ENCODE measurements around the gene PSMB5.

Gene PSMB5

DNA sequence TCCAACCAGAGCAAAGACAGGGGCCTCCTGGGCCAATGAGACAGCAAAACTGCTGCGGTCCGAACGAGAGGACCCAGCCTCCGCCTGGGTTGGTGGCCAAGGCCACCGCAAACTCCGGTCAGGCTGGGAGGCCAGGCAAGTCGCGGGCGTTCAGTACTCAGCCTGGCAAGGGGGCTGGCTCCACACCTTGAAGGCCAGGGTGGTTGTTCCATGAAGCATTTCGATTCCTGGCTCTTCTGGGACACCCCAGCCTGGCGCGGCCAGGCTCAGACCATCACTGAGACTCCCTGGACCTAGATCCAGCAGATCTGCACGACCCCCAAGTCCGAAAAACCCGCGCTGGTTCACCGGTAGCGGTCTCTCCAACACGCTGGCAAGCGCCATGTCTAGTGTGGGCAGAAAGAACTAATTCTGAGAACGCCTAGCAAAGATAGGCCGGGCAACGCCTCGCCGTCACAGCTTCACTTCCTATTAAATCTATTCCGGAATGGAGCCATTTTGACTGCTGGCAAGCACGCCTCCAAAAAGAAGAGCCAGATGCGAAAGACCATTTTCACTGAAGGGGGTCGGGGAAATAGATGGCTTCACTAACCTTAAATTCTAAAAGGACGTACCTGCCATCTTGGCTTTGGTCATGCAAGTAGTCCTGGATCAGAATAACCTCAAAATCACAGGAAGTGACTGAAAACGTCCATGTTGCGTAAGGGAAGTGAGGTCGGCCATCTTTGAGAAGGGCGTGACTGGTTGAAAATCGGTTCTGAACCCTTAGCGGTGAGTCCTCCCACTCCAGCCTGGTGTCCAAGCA lies at the start of gene PSMB5:
TSS of gene PSMB5 (minus strand) at position 403 of the 805 bp plus-strand sequence. CDS start at position 384, 19 bp downstream.
- DNase-seq (ENCODE audit: low read depth, low spot score), result peak; percentile 73

DNA sequence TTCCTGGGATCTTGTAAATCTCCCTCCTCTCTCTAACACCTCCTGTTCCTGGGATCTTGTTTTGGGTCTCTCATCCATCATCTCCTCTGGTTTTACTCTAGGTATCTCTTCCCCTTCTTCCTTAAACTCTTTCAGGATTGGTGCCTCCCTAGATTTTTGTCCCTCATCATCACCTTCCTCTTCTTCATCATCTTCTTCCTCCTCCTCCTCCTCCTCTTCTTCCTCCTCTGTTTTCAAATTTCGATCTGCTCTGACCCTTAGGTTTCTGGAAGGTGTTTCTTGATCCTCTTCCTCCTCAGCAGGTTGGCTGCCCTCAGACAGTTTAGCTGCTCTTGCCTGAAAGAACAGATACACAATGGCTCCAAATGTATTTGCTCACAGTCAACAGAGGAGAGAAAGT lies 45.8 kb upstream of the PSMB5 start:
- DNase-seq (ENCODE audit: low read depth, low spot score), result no peak

DNA sequence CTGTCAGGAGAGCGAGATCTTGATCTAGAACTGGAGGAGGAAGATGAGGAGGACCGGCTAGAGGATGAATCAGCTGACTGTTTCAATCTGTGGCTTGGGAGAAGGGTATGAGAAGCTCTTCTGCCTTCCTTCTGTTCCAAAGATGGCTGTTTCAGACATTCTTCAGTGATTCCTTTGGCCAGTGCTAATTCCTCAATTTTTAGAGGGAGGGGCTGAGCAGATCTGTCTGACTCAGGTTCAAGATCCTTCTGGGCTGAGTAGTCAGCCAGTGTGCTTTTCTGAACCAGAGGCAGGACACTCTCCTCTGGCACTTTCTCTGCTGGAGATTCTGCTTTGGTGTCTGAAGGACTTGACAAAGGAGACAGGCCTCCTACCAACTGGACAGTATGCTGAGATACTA lies 45.0 kb upstream of the PSMB5 start:
- no peak for DNase-seq (ENCODE audit: low read depth, low spot score)

DNA sequence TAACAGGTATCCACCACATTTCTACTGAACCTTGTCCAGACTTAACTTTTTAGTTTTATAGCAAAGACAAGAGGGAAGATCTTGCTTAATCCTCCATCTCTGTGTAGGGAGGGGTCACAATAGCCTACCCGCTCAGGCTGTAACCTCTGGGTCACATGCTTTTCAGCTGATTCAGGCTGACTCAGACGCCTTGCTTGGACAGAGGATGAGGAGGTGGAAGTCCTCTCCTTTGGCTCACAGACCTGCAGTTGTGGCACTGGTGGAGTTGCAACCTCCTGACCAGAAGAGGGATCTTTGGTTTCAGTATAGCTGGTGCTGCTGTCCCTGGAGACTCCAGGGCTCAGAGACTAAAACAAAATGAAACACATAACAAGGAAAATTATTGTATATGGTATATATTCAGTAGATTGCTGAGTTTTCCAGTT lies 44.0 kb upstream of the PSMB5 start:
- no peak for DNase-seq (ENCODE audit: low read depth, low spot score)

DNA sequence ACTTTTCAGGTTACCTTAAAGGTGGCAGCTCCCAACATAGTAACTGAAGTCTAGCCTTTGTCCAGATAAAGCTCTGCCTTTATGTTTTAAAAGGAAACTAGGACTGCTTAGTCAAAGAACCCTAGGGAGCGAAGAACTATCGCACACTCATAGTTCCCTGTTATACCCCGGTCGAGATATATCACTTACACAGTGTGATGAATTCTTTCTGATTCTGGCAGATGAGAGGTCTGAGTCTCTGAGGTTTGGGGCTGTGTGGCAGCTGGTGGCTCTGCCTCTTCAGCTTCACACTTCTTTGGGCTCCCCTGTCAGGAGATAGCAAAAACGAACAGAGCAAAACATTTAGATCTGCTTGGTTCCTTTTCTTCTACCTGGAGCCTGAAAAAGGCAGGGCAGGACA lies 43.3 kb upstream of the PSMB5 start:
- no peak for DNase-seq (ENCODE audit: low read depth, low spot score)

DNA sequence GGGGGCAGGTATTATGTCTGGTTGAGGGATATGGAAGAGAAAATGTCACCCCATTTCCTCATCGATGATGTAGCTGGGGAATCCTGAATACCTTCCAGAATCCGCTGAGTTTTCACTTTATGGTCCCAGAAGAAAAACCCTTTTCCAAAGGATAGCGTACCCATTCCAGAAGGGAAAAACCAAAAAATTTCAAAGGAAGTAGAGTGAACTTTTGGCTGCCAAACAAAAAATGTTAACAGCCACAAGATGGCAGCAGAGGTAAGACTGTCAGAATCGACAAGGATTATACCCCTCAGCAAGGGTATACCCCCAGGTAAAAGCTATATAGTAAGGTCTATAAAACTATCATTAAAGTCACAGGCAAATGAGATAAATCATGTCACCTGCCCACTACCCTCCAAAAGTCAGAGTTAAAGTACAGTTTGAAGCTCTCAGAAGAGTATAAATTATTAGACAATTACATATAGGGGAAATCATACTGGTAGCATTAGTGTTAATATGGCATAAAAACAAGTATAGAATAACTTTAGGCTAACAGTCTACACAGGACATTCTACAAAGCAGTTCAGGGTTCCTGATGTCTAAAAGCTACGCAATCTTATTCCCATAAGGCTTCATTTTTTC lies 42.2 kb upstream of the PSMB5 start:
- DNase-seq (ENCODE audit: low read depth, low spot score), result no peak

DNA sequence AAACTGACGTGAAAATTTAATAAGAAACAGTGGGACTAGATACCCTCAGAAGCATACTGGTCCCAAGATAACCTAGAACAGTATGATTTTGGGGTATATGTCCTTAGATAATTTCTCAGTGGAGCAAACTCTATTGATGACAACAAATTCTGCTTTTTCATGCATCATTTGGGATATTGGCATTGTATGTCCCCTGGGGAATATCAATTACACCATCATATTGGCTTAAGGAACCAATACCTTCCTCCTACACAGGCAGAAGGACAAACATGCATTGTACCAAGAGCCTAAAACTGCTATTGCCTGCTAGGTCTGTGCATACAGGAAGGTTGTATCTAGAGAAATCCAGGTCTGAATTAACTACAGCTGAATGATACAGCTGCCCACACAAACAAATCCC lies 40.2 kb upstream of the PSMB5 start:
- DNase-seq (ENCODE audit: low read depth, low spot score), result no peak

DNA sequence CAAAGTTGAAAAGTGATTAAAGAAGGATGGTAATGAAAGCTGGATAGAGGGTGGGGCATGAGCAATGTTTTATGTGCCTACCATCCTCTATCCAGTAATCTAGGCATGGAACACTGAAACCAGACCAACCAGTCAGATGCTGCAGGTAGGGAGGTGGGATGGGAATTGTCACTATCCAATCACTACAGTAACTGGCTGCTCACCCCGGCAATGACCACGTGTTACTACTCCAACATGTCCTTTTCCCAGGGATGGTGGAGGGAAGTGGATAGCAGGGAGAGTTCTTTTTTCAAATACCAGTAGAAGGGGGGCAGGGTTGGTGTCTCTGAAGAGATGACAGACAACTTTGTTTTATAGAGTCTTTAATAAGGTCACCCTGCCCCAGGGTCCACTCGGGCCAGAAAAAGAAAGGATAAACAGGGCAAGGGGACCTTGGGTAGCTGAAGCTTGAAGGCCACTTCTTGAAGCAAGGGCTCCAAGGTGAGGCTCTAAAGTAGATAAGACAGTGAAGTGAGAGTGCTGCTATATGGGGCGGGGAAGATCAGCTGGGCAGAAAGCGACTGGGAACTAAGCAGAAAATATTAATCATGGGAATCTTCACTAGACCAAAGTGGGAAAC lies 37.3 kb upstream of the PSMB5 start:
- DNase-seq (ENCODE audit: low read depth, low spot score), result no peak

DNA sequence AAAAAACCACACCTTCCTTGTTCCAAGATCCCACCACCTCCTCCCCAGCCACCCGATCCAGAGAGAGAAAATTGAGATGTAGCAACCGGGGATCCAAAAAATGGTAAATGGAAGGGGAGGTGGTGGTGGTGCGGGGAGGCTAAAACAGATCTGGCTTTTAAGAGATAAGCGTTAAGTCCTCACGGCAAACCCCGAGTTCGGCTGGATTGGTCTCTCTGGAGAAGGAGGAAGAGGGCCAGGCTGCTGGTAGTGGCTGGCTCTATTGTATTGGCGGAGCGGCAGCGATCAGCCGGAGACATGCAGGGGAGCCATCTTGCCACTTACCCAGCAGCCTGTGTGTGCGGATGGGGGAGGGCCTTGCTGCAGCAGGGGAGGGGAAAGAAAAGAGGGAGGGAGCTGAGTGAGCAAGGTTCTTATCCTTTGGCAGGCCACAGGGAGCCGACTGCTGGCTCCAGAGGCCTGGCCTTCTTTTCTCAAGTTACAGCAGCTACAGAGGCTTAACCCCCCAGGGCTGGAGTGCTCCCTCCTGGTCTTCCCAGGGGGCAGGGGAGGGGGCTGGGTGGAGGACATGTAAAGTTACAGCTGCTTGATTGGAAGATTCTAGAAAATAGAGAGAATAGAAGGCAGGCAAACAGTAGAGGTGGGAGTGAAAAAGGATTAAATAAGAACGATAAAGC lies 36.7 kb upstream of the PSMB5 start:
- peak; percentile 52 for DNase-seq (ENCODE audit: low read depth, low spot score)

DNA sequence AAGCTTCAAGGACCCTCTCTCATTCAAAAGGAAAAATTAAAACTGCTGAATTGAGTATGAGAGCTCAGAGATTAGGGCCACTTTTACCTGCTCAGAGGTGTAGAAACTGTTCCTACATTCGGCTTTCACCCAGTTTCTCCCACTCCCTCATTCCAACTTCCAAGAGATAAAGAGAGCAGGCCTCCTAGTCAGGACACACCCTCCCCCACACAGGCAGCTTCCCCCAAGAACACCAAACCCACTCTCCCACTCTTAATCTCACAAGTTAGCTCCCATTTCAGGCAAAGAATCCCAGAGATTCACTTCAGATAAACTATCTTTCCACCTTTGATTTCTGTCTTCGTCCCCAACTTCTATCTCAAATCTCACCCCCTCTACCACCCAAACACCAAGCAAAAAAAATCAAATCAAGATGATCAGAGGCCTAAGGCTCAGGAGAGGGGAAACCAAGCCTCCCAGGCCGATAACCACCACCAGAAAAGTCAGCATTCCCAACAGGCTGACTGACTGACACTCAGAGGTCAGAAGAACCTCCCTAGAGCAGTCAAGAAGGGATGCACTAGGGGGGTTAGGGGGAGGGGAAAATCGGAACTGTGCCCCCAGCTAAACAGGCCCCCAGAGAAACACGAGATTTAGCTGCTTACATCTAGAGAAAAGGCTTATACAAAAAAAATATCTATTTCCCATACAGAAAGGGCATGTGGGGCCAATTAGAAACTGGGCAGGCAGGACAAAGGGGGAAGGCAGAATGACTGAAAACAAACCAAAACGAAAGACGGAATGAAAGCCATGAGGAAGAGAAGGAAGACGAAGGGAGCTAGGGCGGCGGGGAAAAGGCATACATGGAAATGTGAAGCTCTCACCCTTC lies 35.8 kb upstream of the PSMB5 start:
- no peak for DNase-seq (ENCODE audit: low read depth, low spot score)

DNA sequence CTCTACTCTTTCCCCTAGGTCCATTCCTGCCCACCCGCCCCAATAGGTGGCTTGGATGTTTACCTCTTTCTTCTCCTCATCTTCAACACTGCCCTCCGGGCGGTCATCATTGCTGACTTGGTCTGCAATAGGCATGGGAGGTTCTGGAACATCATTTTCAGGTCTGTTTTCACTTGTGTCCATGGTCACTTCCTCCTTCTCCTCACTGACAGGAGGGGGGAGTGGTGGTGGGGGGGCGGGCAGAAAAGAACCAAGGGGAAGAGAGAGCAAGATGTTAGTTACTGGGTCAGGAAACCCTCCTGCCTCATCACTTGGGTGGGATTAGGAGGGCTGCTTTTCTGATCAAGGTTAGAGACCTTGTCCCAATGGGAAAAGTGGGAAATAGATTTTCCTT lies 34.7 kb upstream of the PSMB5 start:
- DNase-seq (ENCODE audit: low read depth, low spot score), result no peak

DNA sequence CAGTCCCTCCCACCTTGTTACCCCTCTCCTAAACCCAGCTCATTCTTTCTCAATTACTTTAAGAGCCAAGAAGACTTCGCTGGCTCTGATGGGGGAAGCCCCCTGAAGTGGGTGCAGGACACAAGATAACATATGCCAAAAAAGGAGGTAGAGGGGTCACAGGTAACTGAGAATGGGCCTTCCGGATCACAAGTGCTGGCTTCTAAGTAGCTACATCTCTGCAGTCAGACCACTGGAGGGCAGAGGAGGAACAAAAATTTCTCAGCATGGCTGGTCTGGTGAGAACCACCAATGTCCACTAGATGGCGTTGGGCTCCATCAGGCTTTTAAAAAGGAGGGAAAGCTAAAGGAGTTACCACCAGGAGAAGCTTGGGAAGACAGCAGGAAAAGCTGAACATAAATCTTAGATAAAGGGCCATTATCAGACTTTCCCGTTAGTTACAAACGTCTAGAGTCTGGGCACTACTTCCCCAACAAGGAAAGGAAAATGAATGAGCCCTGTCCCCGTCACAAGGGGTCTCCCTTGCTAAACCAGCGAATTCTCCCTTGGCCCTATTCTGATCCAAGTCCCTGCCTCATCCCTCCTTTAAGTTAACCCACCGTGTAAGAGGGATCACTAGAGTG lies 34.2 kb upstream of the PSMB5 start:
- DNase-seq (ENCODE audit: low read depth, low spot score), result peak; percentile 47

DNA sequence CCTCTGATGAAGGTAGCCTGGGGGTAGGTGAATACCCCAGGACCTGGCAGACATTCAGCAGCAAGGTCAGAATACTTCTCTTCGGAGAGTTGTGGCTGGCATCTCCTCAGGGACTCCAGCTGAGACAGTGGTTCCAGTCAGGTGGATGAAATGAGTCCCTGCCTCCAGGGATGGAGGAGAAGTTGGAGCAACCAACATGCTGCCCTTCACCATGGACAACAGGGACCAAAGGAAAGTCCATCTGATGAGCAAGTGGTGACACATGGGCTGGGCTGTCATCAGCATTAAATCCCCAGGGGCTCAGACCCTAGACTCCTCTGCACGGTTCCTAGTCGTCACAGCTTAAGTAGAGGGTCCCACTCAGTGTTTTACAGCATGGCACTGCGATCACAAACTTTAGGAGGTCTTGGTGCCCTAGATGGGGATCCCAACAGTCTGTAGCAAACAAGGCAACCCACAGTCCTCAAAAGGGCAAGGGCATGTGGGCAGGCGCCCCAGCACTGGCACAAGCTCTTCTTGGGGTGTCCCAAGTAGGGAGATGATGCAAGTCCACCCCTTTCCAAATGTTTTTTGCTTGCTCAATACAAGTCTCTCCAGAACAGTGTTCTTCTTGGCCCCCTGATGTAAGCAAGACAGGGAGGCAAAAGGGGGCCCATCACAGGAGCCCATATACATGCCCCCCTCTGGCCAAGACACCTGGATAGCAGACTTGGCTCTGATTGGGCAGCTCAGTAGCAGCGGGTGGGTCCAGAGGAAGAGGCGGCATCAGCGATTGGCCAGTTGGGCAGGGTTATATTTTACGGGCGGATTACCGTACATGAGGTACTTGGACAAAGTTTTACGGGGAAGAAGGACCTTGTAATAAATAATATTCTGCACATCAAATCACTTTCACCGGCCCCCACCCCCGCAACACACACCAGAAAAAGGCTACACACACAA lies 33.4 kb upstream of the PSMB5 start:
- no peak for DNase-seq (ENCODE audit: low read depth, low spot score)

DNA sequence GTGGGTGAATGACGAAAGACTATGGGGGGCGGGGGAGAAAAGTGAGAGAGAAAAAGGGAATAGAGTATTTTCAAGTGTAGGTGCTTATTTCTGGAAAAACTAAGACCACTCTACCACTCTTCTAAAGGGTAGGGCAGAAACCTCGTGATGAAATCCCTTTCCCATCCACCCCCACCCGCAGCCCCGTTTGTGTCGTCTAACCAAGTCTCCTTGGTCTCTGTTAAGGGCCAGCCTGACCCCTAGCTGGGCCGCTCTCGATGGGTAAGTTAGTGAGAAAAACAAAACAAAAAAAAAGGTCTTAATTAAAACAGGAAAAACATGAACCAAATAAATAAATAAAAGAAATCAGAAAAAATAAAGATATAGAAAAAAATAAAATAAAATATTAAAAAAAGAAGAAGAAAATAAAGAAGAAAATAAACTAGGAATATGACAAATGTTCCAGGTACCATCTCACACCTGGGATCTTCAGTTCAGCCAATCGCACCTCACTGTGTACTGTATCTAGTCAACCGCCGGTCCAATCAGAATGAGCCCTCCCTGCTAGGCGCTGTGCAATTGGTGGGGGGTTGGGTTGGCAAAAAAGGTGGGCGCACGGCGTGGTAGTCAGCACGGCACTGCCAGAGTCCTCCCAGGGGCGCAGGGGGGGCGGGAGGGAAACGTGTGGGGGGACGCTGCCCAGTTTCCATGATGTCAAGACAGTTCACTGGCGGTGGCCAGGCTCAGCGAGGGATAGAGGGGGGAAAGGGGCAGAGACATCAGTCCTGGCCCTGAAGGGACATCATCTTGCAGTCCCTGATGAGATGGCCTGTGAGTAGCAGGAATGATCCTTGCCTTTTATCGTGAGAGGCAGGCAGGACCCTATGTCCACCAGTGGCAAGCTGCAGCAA lies 32.4 kb upstream of the PSMB5 start:
- no peak for DNase-seq (ENCODE audit: low read depth, low spot score)

DNA sequence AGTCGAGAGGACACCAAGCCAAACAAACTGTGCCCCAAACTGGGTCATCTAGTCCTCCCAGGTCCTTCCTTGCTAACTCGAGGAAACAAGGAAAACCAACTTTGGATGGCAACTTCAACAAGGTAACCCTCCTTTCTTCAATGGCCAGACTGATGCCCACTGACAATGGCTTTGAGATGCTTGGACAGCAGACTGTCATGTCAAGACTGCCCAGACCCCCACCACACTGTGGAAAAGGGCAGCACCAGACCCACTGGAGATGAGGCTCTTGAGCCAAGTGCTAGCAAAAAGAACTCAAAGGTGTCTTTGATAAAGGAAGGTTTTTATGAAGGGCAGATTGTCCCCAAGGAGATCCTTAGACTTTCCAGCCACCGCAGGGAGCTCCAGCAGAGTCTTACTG lies 31.7 kb upstream of the PSMB5 start:
- DNase-seq (ENCODE audit: low read depth, low spot score), result no peak

DNA sequence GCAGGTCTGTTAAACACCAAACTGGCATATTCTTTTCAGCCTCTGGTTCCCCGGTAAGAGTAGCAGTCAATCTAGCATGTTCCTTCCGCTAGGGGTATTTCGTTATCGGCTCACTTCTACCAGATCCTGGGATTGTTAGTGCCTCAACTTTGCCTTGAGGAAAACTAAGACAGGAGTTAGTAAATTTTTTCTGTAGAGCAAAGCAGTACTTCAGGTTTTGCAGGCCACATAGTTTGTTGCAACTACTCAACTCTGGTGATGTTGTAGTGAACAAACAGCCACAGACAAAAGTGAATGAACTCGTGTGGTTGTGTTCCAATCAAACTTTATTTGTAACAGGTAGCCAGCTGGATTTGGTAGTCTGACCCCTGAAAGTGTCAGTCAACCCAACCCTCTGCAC lies 28.9 kb upstream of the PSMB5 start:
- no peak for DNase-seq (ENCODE audit: low read depth, low spot score)

DNA sequence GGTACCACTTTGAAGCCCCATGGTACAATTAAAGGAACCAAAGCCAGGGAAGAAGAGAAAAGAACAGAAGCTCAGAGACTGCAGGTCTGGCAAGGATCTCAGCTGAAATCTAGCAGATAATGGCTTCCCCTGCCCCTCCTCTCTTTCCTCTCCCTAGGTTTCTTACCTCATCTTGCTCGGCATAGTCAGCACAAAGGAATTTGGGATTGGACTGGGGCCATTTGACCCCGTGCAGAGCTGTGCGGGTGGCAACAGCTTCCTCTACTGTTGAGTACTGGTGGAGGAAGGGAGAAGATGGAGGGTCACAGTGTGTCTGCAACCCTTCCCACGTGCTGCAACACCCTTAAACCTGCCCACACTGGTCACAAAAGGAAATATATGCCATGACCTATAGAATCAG lies 27.3 kb upstream of the PSMB5 start:
- DNase-seq (ENCODE audit: low read depth, low spot score), result no peak

DNA sequence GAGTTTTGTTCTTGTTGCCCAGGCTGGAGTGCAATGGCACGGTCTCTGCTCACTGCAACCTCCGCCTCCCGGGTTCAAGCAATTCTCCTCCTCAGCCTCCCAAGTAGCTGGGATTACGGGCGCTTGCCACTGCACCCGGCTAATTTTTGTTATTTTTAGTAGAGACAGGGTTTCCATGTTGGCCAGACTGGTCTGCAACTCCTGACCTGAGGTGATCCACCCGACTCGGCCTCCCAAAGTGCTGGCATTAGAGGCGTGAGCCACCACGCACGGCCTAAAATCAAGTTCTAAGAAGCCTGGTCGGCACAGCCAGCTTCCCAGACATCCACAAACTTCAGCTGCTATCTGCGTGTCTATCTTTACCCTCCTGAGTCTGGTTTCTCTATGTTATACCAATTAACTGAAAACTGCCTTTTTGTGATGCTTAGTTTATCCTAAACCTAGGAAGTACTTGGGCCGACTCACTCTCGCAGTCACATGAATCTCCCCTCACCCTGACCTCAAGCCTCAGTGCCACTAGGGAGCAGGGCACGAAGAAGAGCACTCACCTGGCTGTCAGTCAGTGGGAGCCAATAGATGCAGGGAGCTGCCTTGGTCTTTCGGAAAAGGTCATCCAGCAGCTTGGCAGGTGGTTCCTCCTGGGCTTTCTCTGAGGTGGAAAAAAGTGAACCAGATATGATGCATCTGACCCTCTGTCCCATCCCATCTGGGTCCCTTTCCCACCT lies 26.0 kb upstream of the PSMB5 start:
- no peak for DNase-seq (ENCODE audit: low read depth, low spot score)
